Suprapubic skin (tissue), 4 donors: ENCODE measurements around the gene OR10A4. TPM values are rescaled to one million over a fixed set of nuclear protein-coding genes. Genes with fewer than 3 reads are reported as not detected.

ENCODE experiments used
- DNase-seq, 2 donors: peaks; one replicate each; pipeline ENCODE4 v3.0.0-alpha.2; 2019; ENCODE audit warnings: low spot score in 2 of 2
- H3K27ac ChIP-seq: fragments of 200-600 bp; sonication (generic); one replicate; pipeline ENCODE4 v1.5.1; 2019
- H3K27me3 ChIP-seq: fragments of 200-600 bp; sonication (generic); one replicate; pipeline ENCODE4 v1.5.1; 2019
- H3K36me3 ChIP-seq: fragments of 200-600 bp; sonication (generic); one replicate; pipeline ENCODE4 v1.5.1; 2019
- H3K4me1 ChIP-seq: fragments of 200-600 bp; sonication (generic); one replicate; pipeline ENCODE4 v1.5.1; 2019
- H3K4me3 ChIP-seq: fragments of 200-600 bp; sonication (generic); one replicate; pipeline ENCODE4 v1.5.1; 2019; ENCODE audit warnings: mild to moderate bottlenecking
- H3K9me3 ChIP-seq: fragments of 200-600 bp; sonication (generic); one replicate; pipeline ENCODE4 v1.5.1; 2019
- CTCF ChIP-seq, 2 donors: fragments of 200-600 bp in 1 of 2; fragments of 450-650 bp in 1 of 2; sonication (generic) in 1 of 2; IDR thresholded peaks; one replicate each; pipeline ENCODE4 v1.5.1; 2016 to 2019; ENCODE audit warnings: antibody characterized with exemption in 2 of 2, mild to moderate bottlenecking in 1 of 2, moderate library complexity in 1 of 2
- EP300 ChIP-seq: sonication (generic); formaldehyde crosslinking; IDR thresholded peaks from one replicate; pipeline ENCODE4 v1.6.1; 2017; ENCODE audit warnings: antibody characterized with exemption
- POLR2A ChIP-seq, 2 donors: fragments of 450-650 bp; IDR thresholded peaks; one replicate each; pipeline ENCODE4 v1.6.1; 2017; ENCODE audit warnings: antibody characterized with exemption in 2 of 2, mild to moderate bottlenecking in 2 of 2, moderate library complexity in 2 of 2
- POLR2AphosphoS5 ChIP-seq, 3 donors: sonication (generic); formaldehyde crosslinking; IDR thresholded peaks; one replicate each; pipeline ENCODE4 v1.6.1; 2017; ENCODE audit warnings: antibody characterized with exemption in 3 of 3
- WGBS: methylation state at CpG from one replicate; pipeline ENCODE4 v1.1.5; 2018; 5-methylcytosine and 5-hydroxymethylcytosine counted together
- total RNA-seq, 4 donors: library from RNA; depleted of rRNA; stranded (reverse); fragments of >200 nt; gene quantifications; one replicate each; pipeline ENCODE4 v1.1.0, GENCODE V29; 2016

OR10A4 gene
- total RNA-seq, 4 donors from 2014 or later: not detected

GRCh38 chr11:6927030-6927617, 50.7 kb downstream of the OR10A4 start:
- 13% methylated on average over 11 of the region's 11 CpGs for WGBS
- no peak overlapping the region for H3K27ac ChIP-seq
- no peaks in the 10 kb centered on the region for H3K27me3 ChIP-seq
- TF ChIP-seq CTCF (IDR thresholded peaks at IDR 0.05) (no peak), POLR2A (IDR thresholded peaks at IDR 0.05) (no peak), POLR2AphosphoS5 (IDR thresholded peaks at IDR 0.05) (no peak), EP300 (no peak)
- no peak for DNase-seq
- peaks cover 10% of the 10 kb centered on the region for H3K4me1 ChIP-seq
- H3K4me3 ChIP-seq: peak overlapping the region; percentile 58
- no peaks in the 10 kb centered on the region for H3K36me3 ChIP-seq
- no peaks in the 10 kb centered on the region for H3K9me3 ChIP-seq

Other genes with a start within 250 kb of the OR10A4 start
- gene DCHS1, start 220.8 kb upstream of the OR10A4 start, total RNA-seq: 1 to 10 TPM; 3.9 to 9.0 (median 6.4) TPM
- 10 to 100 TPM; 17.1 to 35.2 (median 26.4) TPM for gene MRPL17, start 193.3 kb upstream of the OR10A4 start, total RNA-seq
- gene OR2AG2, start 104.6 kb upstream of the OR10A4 start, total RNA-seq: under 1 TPM in 1 of 4 donors, not detected in 3; 0.24 TPM
- not detected for gene OR2AG1, start 93.6 kb upstream of the OR10A4 start, total RNA-seq
- gene OR6A2, start 76.9 kb upstream of the OR10A4 start, total RNA-seq: under 1 TPM in 1 of 4 donors, not detected in 3; 0.72 TPM
- not detected for gene OR10A5, start 30.9 kb upstream of the OR10A4 start, total RNA-seq
- gene OR10A2, start 13.6 kb upstream of the OR10A4 start, total RNA-seq: not detected
- under 1 TPM in 2 of 4 donors, not detected in 2; 0.72 to 0.76 TPM for gene OR2D2, start 15.9 kb downstream of the OR10A4 start, total RNA-seq
- gene OR2D3, start 44.4 kb downstream of the OR10A4 start, total RNA-seq: not detected
- 1 to 10 TPM in 2 of 4 donors, under 1 TPM in 2; 0.36 to 1.6 (median 1.2) TPM for gene ZNF215, start 49.8 kb downstream of the OR10A4 start, total RNA-seq
- 1 to 10 TPM in 1 of 4 donors, under 1 TPM in 3; 0.53 to 3.5 (median 0.68) TPM for gene ZNF214, start 143.7 kb downstream of the OR10A4 start, total RNA-seq
- not detected for gene NLRP14, start 143.9 kb downstream of the OR10A4 start, total RNA-seq
- gene RBMXL2, start 212.4 kb downstream of the OR10A4 start, total RNA-seq: not detected